ENCODE results near the gene LCE5A. TPM values are rescaled to one million over a fixed set of nuclear protein-coding genes. Genes with fewer than 3 reads are reported as not detected.
"Not testable (repeated sequence)": the region's sequence is repeated elsewhere in the genome, so short reads cannot be mapped to it uniquely, and the experiment has no call there.

LCE5A gene
- polyA plus RNA-seq, 3 donors, result not detected

- DNase-seq (ENCODE audit: low read depth in 3 of 3, low spot score in 2 of 3), result peak in 2 of 3 donors; percentile 10 to 19
Measured at GRCh38 chr1:152515434-152515783, 4.8 kb downstream of the LCE5A start.

DNA sequence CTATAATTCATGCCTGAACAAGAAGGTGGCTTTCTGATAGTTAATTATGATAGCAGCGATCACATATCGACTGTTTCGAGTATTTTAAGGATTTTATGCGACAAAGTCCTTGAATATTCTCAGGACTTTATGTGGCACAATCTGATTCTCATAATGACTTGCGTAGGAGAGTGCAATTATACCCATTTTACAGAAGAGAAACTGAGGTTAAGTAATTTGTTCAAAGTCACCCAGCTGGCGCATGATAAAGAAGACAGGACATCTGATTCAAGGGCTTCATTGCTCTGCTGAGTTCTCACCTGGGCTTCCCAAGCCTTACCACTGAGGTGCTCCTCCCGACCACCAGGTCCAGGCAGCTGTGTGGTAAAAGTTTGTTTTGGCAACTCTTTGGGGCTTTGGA is 5.5 kb downstream of the LCE5A start:
- no peak for DNase-seq (ENCODE audit: low read depth in 3 of 3, low spot score in 2 of 3)

- DNase-seq (ENCODE audit: low read depth in 3 of 3, low spot score in 2 of 3), result no peak
Measured at GRCh38 chr1:152517237-152517811, 6.7 kb downstream of the LCE5A start.

DNA sequence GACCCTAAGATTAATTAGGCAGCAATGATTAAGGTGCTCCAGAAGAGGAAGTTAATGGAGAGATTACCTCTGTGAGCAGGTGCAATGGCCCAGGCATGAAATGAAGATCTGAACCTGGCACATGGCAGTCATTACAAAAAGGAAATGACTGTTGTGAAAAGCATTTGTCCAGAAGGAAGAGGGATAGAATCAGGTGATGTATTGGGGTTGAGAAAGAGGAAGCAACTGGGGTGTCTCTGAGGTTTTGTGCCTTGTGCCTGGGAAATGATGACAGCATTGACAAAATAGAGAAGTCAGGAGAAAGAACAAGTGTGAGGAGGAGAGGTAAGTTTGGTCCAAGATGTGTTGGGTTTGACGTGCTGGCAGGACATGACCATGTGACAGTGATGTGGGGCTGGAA is 9.2 kb downstream of the LCE5A start:
- no peak for DNase-seq (ENCODE audit: low read depth in 3 of 3, low spot score in 2 of 3)

- DNase-seq (ENCODE audit: low read depth in 3 of 3, low spot score in 2 of 3), result no peak
Measured at GRCh38 chr1:152520561-152521090, 10.0 kb downstream of the LCE5A start.

- DNase-seq (ENCODE audit: low read depth in 3 of 3, low spot score in 2 of 3), result no peak
Measured at GRCh38 chr1:152525080-152525641, 14.6 kb downstream of the LCE5A start.

DNA sequence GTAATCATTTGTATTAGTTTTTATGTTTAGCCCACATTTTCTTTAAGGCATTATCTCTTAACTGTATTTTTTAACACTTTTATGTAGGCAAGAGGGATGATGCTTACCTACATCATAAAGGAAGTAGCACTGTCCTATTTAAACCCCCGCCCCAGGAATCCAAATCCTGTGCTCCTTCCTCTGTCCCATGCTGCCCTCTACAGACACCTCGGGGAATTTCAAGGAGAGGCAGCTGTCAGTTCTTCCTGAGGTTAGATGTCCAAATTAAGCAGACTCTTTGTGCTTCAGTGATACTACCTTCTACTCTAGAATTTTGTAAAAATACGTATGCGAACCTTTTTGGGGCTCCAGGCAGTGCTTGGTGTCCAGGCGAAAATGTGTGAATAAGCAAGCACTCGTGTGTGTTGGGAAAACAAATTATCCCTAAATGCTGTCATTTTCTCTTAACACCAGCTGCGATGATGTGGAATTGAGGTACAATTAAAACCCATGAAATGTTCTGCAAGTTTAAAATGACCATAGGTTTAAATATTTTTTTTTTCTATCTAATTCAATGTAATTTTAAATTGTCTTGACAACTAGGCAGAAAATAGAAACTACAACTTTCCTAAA is 22.8 kb downstream of the LCE5A start:
- peak in 1 of 3 donors; percentile 21 for DNase-seq (ENCODE audit: low read depth in 3 of 3, low spot score in 2 of 3)

- no peak for DNase-seq (ENCODE audit: low read depth in 3 of 3, low spot score in 2 of 3)
Measured at GRCh38 chr1:152535774-152536173, 25.2 kb downstream of the LCE5A start.

- no peak for DNase-seq (ENCODE audit: low read depth in 3 of 3, low spot score in 2 of 3)
Measured at GRCh38 chr1:152537496-152537895, 26.9 kb downstream of the LCE5A start.

DNA sequence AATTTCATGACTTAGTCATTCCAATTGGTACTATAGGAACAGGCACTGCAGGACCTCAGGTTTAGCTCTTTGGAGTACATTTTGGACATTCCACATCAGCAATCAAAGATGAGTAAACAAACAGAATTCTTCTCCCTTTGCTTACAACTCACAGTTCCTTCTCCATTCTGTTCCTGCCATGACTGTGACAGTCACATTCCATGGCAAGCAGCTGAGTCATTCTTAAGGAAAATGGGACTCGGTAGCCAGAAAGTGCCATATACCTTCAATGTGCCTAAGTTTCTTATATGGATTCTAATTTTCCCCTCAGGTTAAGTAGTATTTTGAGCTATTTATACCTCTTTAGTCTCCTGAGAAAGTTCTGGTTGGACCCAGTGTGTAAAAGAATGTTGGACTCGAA is 29.3 kb downstream of the LCE5A start:
- no peak for DNase-seq (ENCODE audit: low read depth in 3 of 3, low spot score in 2 of 3)

GRCh38 chr1:152543820-152544219 is 33.2 kb downstream of the LCE5A start:
- DNase-seq (ENCODE audit: low read depth in 3 of 3, low spot score in 2 of 3), result no peak

DNA sequence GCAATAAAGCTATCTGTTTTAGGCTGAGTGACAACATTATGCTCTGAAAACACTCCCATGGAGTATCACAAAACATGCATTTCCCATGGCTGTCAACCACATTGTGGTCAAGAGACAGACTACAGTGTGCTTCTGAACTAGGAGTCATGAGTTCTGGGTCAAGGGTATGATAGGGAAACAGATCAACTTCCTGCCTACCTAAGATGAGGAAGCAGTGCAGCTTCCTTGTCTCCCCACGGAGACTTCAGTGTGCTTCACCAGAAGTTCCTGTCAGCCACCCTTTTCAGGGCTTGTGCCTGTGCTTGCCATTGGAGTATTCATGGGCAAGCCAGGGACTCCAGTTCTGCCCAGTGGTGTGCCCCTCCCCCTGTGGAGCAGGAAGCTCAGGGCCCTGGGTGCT is 36.1 kb downstream of the LCE5A start:
- no peak for DNase-seq (ENCODE audit: low read depth in 3 of 3, low spot score in 2 of 3)

- not testable (repeated sequence) for DNase-seq (ENCODE audit: low read depth in 3 of 3, low spot score in 2 of 3)
Measured at GRCh38 chr1:152548358-152548757, 37.8 kb downstream of the LCE5A start.

Other genes starting within 250 kb of the LCE5A start
- gene FLG, start 185.6 kb upstream of the LCE5A start, polyA plus RNA-seq (ENCODE audit: insufficient read length in 3 of 3), result 1 to 10 TPM; 2.2 to 4.0 (median 2.2) TPM
- under 1 TPM; 0.03 to 0.14 (median 0.07) TPM for gene FLG2, start 150.8 kb upstream of the LCE5A start, polyA plus RNA-seq (ENCODE audit: insufficient read length in 3 of 3)
- not detected for gene CRNN, start 96.5 kb upstream of the LCE5A start, polyA plus RNA-seq (ENCODE audit: insufficient read length in 3 of 3)
- gene CRCT1, start 3.7 kb downstream of the LCE5A start, polyA plus RNA-seq (ENCODE audit: insufficient read length in 3 of 3), result not detected
- not detected for gene LCE3E, start 56.0 kb downstream of the LCE5A start, polyA plus RNA-seq (ENCODE audit: insufficient read length in 3 of 3)
- not detected for gene LCE3D, start 69.7 kb downstream of the LCE5A start, polyA plus RNA-seq (ENCODE audit: insufficient read length in 3 of 3)
- gene LCE3C, start 89.4 kb downstream of the LCE5A start, polyA plus RNA-seq (ENCODE audit: insufficient read length in 3 of 3), result not detected
- gene LCE3B, start 103.0 kb downstream of the LCE5A start, polyA plus RNA-seq (ENCODE audit: insufficient read length in 3 of 3), result not detected
- gene LCE3A, start 112.3 kb downstream of the LCE5A start, polyA plus RNA-seq (ENCODE audit: insufficient read length in 3 of 3), result not detected
- not detected for gene LCE2D, start 152.6 kb downstream of the LCE5A start, polyA plus RNA-seq (ENCODE audit: insufficient read length in 3 of 3)
- gene LCE2C, start 164.5 kb downstream of the LCE5A start, polyA plus RNA-seq (ENCODE audit: insufficient read length in 3 of 3), result not detected
- not detected for gene LCE2B, start 175.3 kb downstream of the LCE5A start, polyA plus RNA-seq (ENCODE audit: insufficient read length in 3 of 3)
- gene LCE2A, start 187.5 kb downstream of the LCE5A start, polyA plus RNA-seq (ENCODE audit: insufficient read length in 3 of 3), result not detected
- not detected for gene LCE4A, start 197.4 kb downstream of the LCE5A start, polyA plus RNA-seq (ENCODE audit: insufficient read length in 3 of 3)
- not detected for gene KPRP, start 247.2 kb downstream of the LCE5A start, polyA plus RNA-seq (ENCODE audit: insufficient read length in 3 of 3)